Testis (tissue), 2 donors: ENCODE measurements around the gene CENPO.

Source experiments
- CTCF ChIP-seq, 3 experiments: fragments of 450-650 bp in 2 of 3; fragments of 200-600 bp in 1 of 3; sonication (generic) in 1 of 3; IDR thresholded peaks; one replicate each; pipeline ENCODE4 v1.5.1; 2016 to 2019; ENCODE audit warnings: antibody characterized with exemption in 3 of 3, mild to moderate bottlenecking in 2 of 3, moderate library complexity in 1 of 3
- POLR2A ChIP-seq: fragments of 450-650 bp; IDR thresholded peaks from one replicate; pipeline ENCODE4 v1.6.1; 2017; ENCODE audit warnings: antibody characterized with exemption, mild to moderate bottlenecking, moderate library complexity

DNA sequence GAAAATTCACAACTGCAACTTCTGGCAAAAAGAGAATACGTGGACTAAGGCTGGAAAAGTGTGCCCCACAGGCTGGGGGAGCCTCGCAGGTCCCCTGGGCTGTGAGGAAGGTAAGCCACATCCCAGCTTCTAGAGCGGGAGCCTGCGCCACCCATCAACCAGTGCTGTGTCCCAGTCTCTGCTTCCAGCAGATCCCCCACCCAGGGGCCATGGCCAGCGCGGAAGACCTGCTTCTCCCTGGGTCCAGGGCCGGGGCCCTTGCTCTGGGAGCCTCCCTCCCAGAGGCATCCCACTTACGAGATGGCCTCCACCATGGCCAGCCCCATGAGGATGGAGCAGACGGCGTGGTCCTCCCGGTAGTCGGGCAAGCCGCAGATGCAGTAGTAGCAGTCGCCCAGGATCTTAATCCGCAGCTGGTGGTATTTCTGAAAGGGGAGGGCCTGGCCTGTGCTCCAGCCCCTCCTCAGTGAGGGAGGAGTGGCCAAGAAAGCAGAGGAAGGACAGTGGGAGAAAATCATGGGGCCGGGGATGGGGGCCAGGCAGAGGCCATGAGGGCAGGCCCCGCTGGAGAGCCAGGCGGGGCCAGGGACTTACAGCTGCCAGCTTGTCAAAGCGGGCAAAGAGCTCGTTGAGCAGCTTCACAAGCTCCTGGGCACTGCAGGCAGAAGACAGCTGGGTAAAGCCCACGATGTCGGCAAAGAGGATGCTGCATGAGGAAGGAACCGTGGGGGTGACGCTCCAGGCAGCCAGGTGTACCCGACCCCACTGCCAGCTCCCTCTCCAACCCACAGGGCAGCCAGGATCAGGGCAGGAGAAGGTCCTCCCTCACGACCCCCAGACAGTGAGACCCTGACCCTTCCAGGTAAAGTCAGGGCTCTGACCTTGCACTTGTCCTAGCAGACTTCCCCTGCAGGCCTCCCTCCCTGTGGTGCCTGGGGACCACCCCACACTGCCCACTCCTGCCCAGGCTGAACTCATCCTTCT is 48.0 kb downstream of the CENPO start:
- TF ChIP-seq CTCF (IDR thresholded peaks at IDR 0.05) (no peak), POLR2A (no peak)
